ENCODE results near the gene GNB1.
"Not testable (repeated sequence)": the region's sequence is repeated elsewhere in the genome, so short reads cannot be mapped to it uniquely, and the experiment has no call there.

Gene GNB1

GRCh38 chr1:1889090-1889750, 1.7 kb downstream of the GNB1 start:
- DNase-seq, result no peak

GRCh38 chr1:1883890-1884289, 7.0 kb downstream of the GNB1 start:
- DNase-seq, result not testable (repeated sequence)

GRCh38 chr1:1883092-1883873, 7.6 kb downstream of the GNB1 start:
- no peak for DNase-seq

GRCh38 chr1:1881727-1882126, 9.2 kb downstream of the GNB1 start:
- DNase-seq, result no peak

GRCh38 chr1:1880617-1881312, 10.1 kb downstream of the GNB1 start:
- no peak for DNase-seq

- DNase-seq, result no peak
Observed at GRCh38 chr1:1879942-1880341, 10.9 kb downstream of the GNB1 start.

GRCh38 chr1:1877865-1878436, 12.9 kb downstream of the GNB1 start:
- DNase-seq, result no peak

- DNase-seq, result no peak
Observed at GRCh38 chr1:1876335-1876930, 14.5 kb downstream of the GNB1 start.

GRCh38 chr1:1875932-1876331, 15.0 kb downstream of the GNB1 start:
- DNase-seq, result no peak

GRCh38 chr1:1874901-1875300, 16.0 kb downstream of the GNB1 start:
- no peak for DNase-seq

- no peak for DNase-seq
Observed at GRCh38 chr1:1873186-1873585, 17.7 kb downstream of the GNB1 start.

GRCh38 chr1:1872329-1872994, 18.4 kb downstream of the GNB1 start:
- no peak for DNase-seq

GRCh38 chr1:1869469-1869868, 21.4 kb downstream of the GNB1 start:
- DNase-seq, result no peak

- no peak for DNase-seq
Observed at GRCh38 chr1:1867164-1867563, 23.7 kb downstream of the GNB1 start.

GRCh38 chr1:1862905-1863547, 27.9 kb downstream of the GNB1 start:
- DNase-seq, result no peak

- DNase-seq, result not testable (repeated sequence)
Observed at GRCh38 chr1:1861761-1862310, 29.1 kb downstream of the GNB1 start.

- DNase-seq, result no peak
Observed at GRCh38 chr1:1861339-1861730, 29.6 kb downstream of the GNB1 start.

GRCh38 chr1:1859970-1860697, 30.8 kb downstream of the GNB1 start:
- DNase-seq, result not testable (repeated sequence)

GRCh38 chr1:1858382-1859086, 32.4 kb downstream of the GNB1 start:
- no peak for DNase-seq

GRCh38 chr1:1857096-1857703, 33.7 kb downstream of the GNB1 start:
- DNase-seq, result no peak

Data from activated T-cell treated with anti-CD3 and anti-CD28 coated beads for 4 hours (primary cell).